Effector memory CD4-positive, alpha-beta T cell (primary cell): ENCODE measurements around the gene NELFCD.

Experiments used
- DNase-seq, 3 donors: peaks; one replicate each; pipeline ENCODE4 v3.0.0-alpha.2; 2020
- H3K27ac ChIP-seq: 2 replicates; pipeline ENCODE4 v1.7.0; 2013; ENCODE audit warnings: mild to moderate bottlenecking, low read length, moderate library complexity; ENCODE audit not compliant: insufficient read depth, poor library complexity, severe bottlenecking
- H3K27me3 ChIP-seq: replicated peaks from 2 replicates; pipeline ENCODE4 v1.7.0; 2013; ENCODE audit warnings: mild to moderate bottlenecking, low read length; ENCODE audit not compliant: insufficient read depth, control insufficient read depth, poor library complexity, severe bottlenecking
- H3K36me3 ChIP-seq: 2 replicates; pipeline ENCODE4 v1.7.0; 2013; ENCODE audit warnings: mild to moderate bottlenecking, low read length, moderate library complexity; ENCODE audit not compliant: control insufficient read depth, insufficient read depth
- H3K4me1 ChIP-seq: 2 replicates; pipeline ENCODE4 v1.7.0; 2013; ENCODE audit warnings: low read length, mild to moderate bottlenecking; ENCODE audit not compliant: control insufficient read depth, insufficient read depth, poor library complexity, severe bottlenecking
- H3K4me3 ChIP-seq: 2 replicates; pipeline ENCODE4 v1.7.0; 2013; ENCODE audit warnings: low read length, low read depth, mild to moderate bottlenecking; ENCODE audit not compliant: insufficient read depth, poor library complexity, severe bottlenecking
- H3K9me3 ChIP-seq: 2 replicates; pipeline ENCODE4 v1.7.0; 2013; ENCODE audit warnings: mild to moderate bottlenecking, low read length, moderate library complexity; ENCODE audit not compliant: control insufficient read depth

NELFCD gene

GRCh38 chr20:59024111-59024530, 43.1 kb downstream of the NELFCD start:
- peaks cover 56% of the 10 kb centered on the region for H3K36me3 ChIP-seq
- H3K27me3 ChIP-seq = no peaks in the 10 kb centered on the region
- no peak for DNase-seq
- H3K9me3 ChIP-seq = no peaks in the 10 kb centered on the region
- H3K4me3 ChIP-seq = no peak overlapping the region
- peaks cover 7% of the 10 kb centered on the region for H3K4me1 ChIP-seq
- H3K27ac ChIP-seq = no peak overlapping the region

- no peaks in the 10 kb centered on the region for H3K27me3 ChIP-seq
- no peak for DNase-seq
- no peaks in the 10 kb centered on the region for H3K9me3 ChIP-seq
- peaks cover 16% of the 10 kb centered on the region for H3K4me1 ChIP-seq
- no peak overlapping the region for H3K27ac ChIP-seq
- no peak overlapping the region for H3K4me3 ChIP-seq
- H3K36me3 ChIP-seq = peaks cover 63% of the 10 kb centered on the region
These were observed 44.0 kb downstream of the NELFCD start for GRCh38 chr20:59025086-59025485.

DNA sequence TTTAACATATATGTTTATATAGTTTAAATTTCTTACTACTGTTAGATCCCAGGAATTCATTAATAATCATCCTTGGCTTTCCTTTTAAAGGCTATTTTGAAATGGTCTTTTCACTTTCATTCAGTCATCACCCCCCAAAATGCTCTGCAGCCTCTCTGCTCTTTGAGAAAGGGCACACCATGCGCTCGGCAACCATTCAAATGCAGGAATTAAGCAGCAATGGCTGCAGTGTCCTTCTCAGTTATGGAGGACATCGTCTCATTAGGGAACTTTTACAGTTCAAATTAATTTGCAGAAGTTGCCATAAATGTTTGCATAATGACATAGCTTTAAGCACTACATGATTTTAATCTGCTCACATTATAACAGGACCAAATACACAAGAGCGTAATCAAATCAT, 44.5 kb downstream of the NELFCD start:
- no peak overlapping the region for H3K27ac ChIP-seq
- DNase-seq = no peak
- H3K4me3 ChIP-seq = no peak overlapping the region
- H3K9me3 ChIP-seq = no peaks in the 10 kb centered on the region
- peaks cover 63% of the 10 kb centered on the region for H3K36me3 ChIP-seq
- no peaks in the 10 kb centered on the region for H3K27me3 ChIP-seq
- H3K4me1 ChIP-seq = peaks cover 19% of the 10 kb centered on the region

GRCh38 chr20:59026904-59027740, 46.1 kb downstream of the NELFCD start:
- Histone ChIP-seq H3K27ac (no peak overlapping the region), H3K27me3 (no peaks in the 10 kb centered on the region), H3K9me3 (no peaks in the 10 kb centered on the region), H3K36me3 (peaks cover 63% of the 10 kb centered on the region), H3K4me3 (no peak overlapping the region), H3K4me1 (peaks cover 24% of the 10 kb centered on the region)
- no peak for DNase-seq

- H3K27ac ChIP-seq = no peak overlapping the region
- peaks cover 24% of the 10 kb centered on the region for H3K4me1 ChIP-seq
- H3K4me3 ChIP-seq = no peak overlapping the region
- H3K27me3 ChIP-seq = no peaks in the 10 kb centered on the region
- H3K36me3 ChIP-seq = peaks cover 60% of the 10 kb centered on the region
- no peak for DNase-seq
- no peaks in the 10 kb centered on the region for H3K9me3 ChIP-seq
These were observed 46.8 kb downstream of the NELFCD start for GRCh38 chr20:59027741-59028320.

GRCh38 chr20:59028812-59029211, 47.8 kb downstream of the NELFCD start:
- no peak for DNase-seq
- H3K4me1 ChIP-seq = peaks cover 24% of the 10 kb centered on the region
- peaks cover 50% of the 10 kb centered on the region for H3K36me3 ChIP-seq
- no peaks in the 10 kb centered on the region for H3K9me3 ChIP-seq
- no peak overlapping the region for H3K27ac ChIP-seq
- H3K27me3 ChIP-seq = no peaks in the 10 kb centered on the region
- no peak overlapping the region for H3K4me3 ChIP-seq

GRCh38 chr20:59030911-59031563, 50.0 kb downstream of the NELFCD start:
- Histone ChIP-seq H3K9me3 (no peaks in the 10 kb centered on the region), H3K4me1 (peaks cover 24% of the 10 kb centered on the region), H3K27me3 (no peaks in the 10 kb centered on the region), H3K36me3 (peaks cover 40% of the 10 kb centered on the region), H3K4me3 (peak overlapping the region; percentile 87), H3K27ac (peak overlapping the region; percentile 84)
- DNase-seq = no peak

DNA sequence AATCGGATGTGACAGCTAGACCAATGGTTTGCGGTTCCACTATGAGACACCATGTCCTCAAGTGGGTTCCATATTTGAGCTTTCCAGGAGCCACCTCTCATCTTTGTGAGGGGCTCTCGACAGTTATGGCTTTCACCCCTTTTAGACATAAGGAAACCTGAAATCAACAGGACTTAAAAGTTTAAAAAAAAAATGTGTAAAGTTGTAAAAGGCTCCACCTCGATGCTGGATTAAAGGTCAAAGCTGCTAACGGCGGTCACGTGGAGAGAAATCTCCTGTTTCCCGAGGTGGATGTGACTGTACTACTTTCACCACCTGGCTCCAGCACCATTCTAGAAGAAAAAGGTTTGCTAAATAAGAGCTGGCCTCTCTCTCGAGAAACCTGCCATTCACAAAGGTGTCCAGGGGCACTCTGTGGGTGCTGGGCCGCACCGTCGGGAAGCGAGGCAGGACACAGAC, 50.5 kb downstream of the NELFCD start:
- Histone ChIP-seq H3K27ac (peak overlapping the region; percentile 84), H3K4me1 (peaks cover 24% of the 10 kb centered on the region), H3K4me3 (peak overlapping the region; percentile 87), H3K27me3 (no peaks in the 10 kb centered on the region), H3K36me3 (peaks cover 40% of the 10 kb centered on the region), H3K9me3 (no peaks in the 10 kb centered on the region)
- peak in 2 of 3 donors; percentile 11 to 23 for DNase-seq

DNA sequence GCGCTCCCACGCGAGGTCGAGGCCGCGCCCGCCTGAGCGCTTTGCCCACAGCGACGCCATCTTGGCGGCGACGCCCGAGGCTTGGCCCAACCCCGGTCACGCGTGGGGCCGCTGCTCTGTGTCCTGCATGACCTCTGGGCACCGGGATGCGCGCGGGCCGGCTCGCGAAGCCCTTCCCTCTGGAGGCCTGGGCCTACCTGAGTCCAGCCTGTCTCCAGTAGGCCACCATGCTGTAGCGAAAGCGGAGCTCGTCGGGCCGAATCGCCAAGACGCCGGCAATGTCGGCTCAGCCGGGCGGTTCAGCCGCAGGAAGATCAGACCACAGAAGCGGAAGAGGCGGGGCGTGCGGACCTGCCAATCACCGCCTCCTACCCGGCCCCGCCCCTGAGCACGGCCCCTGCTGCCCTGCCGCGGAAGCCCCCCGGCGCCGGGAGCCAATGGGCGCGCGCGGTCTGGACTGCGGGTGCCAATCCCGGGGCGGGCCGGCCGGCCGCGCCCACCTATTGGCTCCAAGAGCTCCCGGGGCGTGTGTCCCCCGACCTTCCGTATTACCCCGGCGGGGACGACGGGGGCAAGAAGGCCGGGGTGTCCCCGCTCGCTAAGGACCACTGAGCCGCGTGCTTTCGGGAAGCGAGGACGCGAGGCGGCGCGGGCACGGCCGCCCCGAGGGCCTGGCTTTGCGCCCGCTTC, 51.1 kb downstream of the NELFCD start, which contains the start of gene ATP5F1E:
ATP5F1E (minus strand) TSS at position 313 of the 690 bp plus-strand sequence; CDS start at position 229, 84 bp downstream.
- DNase-seq = peak; percentile 94 to 95 (median 95)
- H3K27me3 ChIP-seq = no peaks in the 10 kb centered on the region
- H3K36me3 ChIP-seq = peaks cover 41% of the 10 kb centered on the region

More for the DNA sequence above, 51.1 kb downstream of the NELFCD start, which contains the start of gene ATP5F1E:
- Histone ChIP-seq H3K27ac (peak within 1 kb of the TSS; percentile 84), H3K9me3 (no peaks in the 10 kb centered on the region), H3K4me3 (peak within 1 kb of the TSS; percentile 87), H3K4me1 (peaks cover 24% of the 10 kb centered on the region)
